Neural cell (in vitro differentiated cells): ENCODE data around the gene ADIPOR1.

Source experiments
- CTCF ChIP-seq: fragments of 450-650 bp; IDR thresholded peaks from 2 replicates; pipeline ENCODE4 v1.5.1; 2014; ENCODE audit warnings: antibody characterized with exemption, mild to moderate bottlenecking, moderate library complexity; ENCODE audit not compliant: poor library complexity, severe bottlenecking
- EP300 ChIP-seq: fragments of 450-650 bp; conservative IDR thresholded peaks from 2 replicates; pipeline ENCODE4 v1.6.1; 2014; ENCODE audit warnings: antibody characterized with exemption, mild to moderate bottlenecking, moderate library complexity; ENCODE audit not compliant: poor library complexity, severe bottlenecking
- EZH2 ChIP-seq: fragments of 200-600, 300-800 bp; shearing (Covaris generic), sonication (generic); IDR thresholded peaks from 2 replicates; pipeline ENCODE4 v1.6.1; 2014; ENCODE audit warnings: antibody characterized with exemption, low read length, borderline replicate concordance, mild to moderate bottlenecking; ENCODE audit not compliant: insufficient read depth, poor library complexity, severe bottlenecking
- MXI1 ChIP-seq: fragments of 450-650 bp; conservative IDR thresholded peaks from 2 replicates; pipeline ENCODE4 v1.6.1; 2014; ENCODE audit warnings: antibody characterized with exemption, mild to moderate bottlenecking; ENCODE audit not compliant: poor library complexity, severe bottlenecking
- POLR2AphosphoS5 ChIP-seq: IDR thresholded peaks from 2 replicates; pipeline ENCODE4 v1.6.1; 2012
- RAD21 ChIP-seq: fragments of 450-650 bp; conservative IDR thresholded peaks from 2 replicates; pipeline ENCODE4 v1.6.1; 2014; ENCODE audit warnings: antibody characterized with exemption, mild to moderate bottlenecking, moderate library complexity
- REST ChIP-seq: IDR thresholded peaks from 2 replicates; pipeline ENCODE4 v1.6.1; 2012; ENCODE audit warnings: borderline replicate concordance
- SMC3 ChIP-seq: fragments of 450-650 bp; conservative IDR thresholded peaks from 2 replicates; pipeline ENCODE4 v1.6.1; 2014; ENCODE audit warnings: antibody characterized with exemption, mild to moderate bottlenecking, moderate library complexity; ENCODE audit not compliant: poor library complexity
- TAF1 ChIP-seq: IDR thresholded peaks from 2 replicates; pipeline ENCODE4 v1.6.1; 2012; ENCODE audit warnings: low read depth

GRCh38 chr1:202935844-202936243 is 22.3 kb downstream of the ADIPOR1 start:
- TF ChIP-seq CTCF: no peak
- no peak for TF ChIP-seq EZH2
- no peak for TF ChIP-seq RAD21
- no peak for TF ChIP-seq SMC3
- TF ChIP-seq TAF1: no peak
- TF ChIP-seq POLR2AphosphoS5: no peak
- TF ChIP-seq EP300: no peak
- no peak for TF ChIP-seq REST
- TF ChIP-seq MXI1: no peak
